OCI-LY7 (cell line): ENCODE results near the gene PLGLB2. TPM values are rescaled to one million over a fixed set of nuclear protein-coding genes. Genes with fewer than 3 reads are reported as not detected.
"Not testable (repeated sequence)": the region's sequence is repeated elsewhere in the genome, so short reads cannot be mapped to it uniquely, and the experiment has no call there.

ENCODE experiments used
- BruUV-seq: library from RNA; stranded (reverse); fragments of 400-500 nt; replicated peaks from 2 replicates; lab custom pipeline; 2021; lab: Mats Ljungman, UMichigan
- CTCF ChIA-PET: fragments of 300-600 bp; sonication (Branson Sonifier 250); formaldehyde crosslinking; loops from one replicate; lab custom pipeline; 2022; ENCODE audit warnings: antibody characterized with exemption; ENCODE audit not compliant: unreplicated experiment; lab: Charles Lee
- POLR2A ChIA-PET: fragments of 300-600 bp; sonication (Branson Sonifier 250); formaldehyde crosslinking; loops from one replicate; lab custom pipeline; 2022; ENCODE audit warnings: antibody characterized with exemption; lab: Charles Lee
- DNase-seq: peaks from one replicate; pipeline ENCODE4 v3.0.0-alpha.2; 2015; ENCODE audit warnings: low spot score
- H2AFZ ChIP-seq: fragments of 200-600 bp; sonication (generic), shearing (Covaris generic); 2 replicates; pipeline ENCODE4 v1.6.1; 2014; ENCODE audit warnings: mild to moderate bottlenecking, antibody characterized with exemption, low read length, moderate library complexity
- H3K27ac ChIP-seq: fragments of 200-600 bp; sonication (generic); 2 replicates; pipeline ENCODE4 v1.5.1; 2014; ENCODE audit warnings: mixed run types, low read depth, mild to moderate bottlenecking, moderate library complexity, low read length, inconsistent platforms; ENCODE audit not compliant: poor library complexity, severe bottlenecking
- H3K36me3 ChIP-seq: fragments of 200-600 bp; sonication (generic); 2 replicates; pipeline ENCODE4 v1.6.1; 2014; ENCODE audit warnings: mild to moderate bottlenecking, antibody characterized with exemption, low read length, moderate library complexity, mixed read lengths; ENCODE audit not compliant: insufficient read depth
- H3K4me1 ChIP-seq: fragments of 200-600 bp; sonication (generic); 2 replicates; pipeline ENCODE4 v1.5.1; 2014; ENCODE audit warnings: mild to moderate bottlenecking, low read length; ENCODE audit not compliant: insufficient read depth, poor library complexity, severe bottlenecking
- H3K4me2 ChIP-seq: fragments of 200-600 bp; sonication (generic); 2 replicates; pipeline ENCODE4 v1.6.1; 2014; ENCODE audit warnings: mild to moderate bottlenecking, low read length
- H3K4me3 ChIP-seq: fragments of 200-600 bp; sonication (generic); 2 replicates; pipeline ENCODE4 v1.5.1; 2014; ENCODE audit warnings: mild to moderate bottlenecking, low read depth, low read length; ENCODE audit not compliant: poor library complexity, severe bottlenecking
- H3K79me2 ChIP-seq: fragments of 200-600 bp; sonication (generic); 2 replicates; pipeline ENCODE4 v1.6.1; 2016; ENCODE audit warnings: low read depth, mild to moderate bottlenecking, low read length, moderate library complexity, mixed read lengths; ENCODE audit not compliant: insufficient read depth
- H3K9me2 ChIP-seq: fragments of 200-600 bp; sonication (generic); 2 replicates; pipeline ENCODE4 v1.6.1; 2016; ENCODE audit warnings: mild to moderate bottlenecking, low read length, mixed read lengths; ENCODE audit not compliant: insufficient read depth
- H3K9me3 ChIP-seq: fragments of 200-600 bp; sonication (generic); 2 replicates; pipeline ENCODE4 v1.6.1; 2014; ENCODE audit warnings: mild to moderate bottlenecking, mixed run types, low read length, mixed read lengths
- H4K20me1 ChIP-seq: fragments of 200-600 bp; sonication (generic); 2 replicates; pipeline ENCODE4 v1.6.1; 2014; ENCODE audit warnings: mild to moderate bottlenecking, antibody characterized with exemption, low read length, moderate library complexity, mixed read lengths; ENCODE audit not compliant: insufficient read depth
- intact Hi-C: fragments of 100-400 bp; cut with micrococcal nuclease; formaldehyde crosslinking; loops from one replicate; pipeline ENCODE4 v1.10.0; 2022; ENCODE audit not compliant: unreplicated experiment
- total RNA-seq, 2 experiments: library from RNA; depleted of rRNA in 1 of 2; stranded (reverse); fragments of >200 nt in 1 of 2; shearing (Covaris generic) in 1 of 2; gene quantifications; 2 replicates each; pipeline ENCODE4 v1.2.3, GENCODE V29; 2014 to 2022

Gene PLGLB2
- total RNA-seq, 2 experiments from 2014 or later: 1.0 to 1.9 TPM

GRCh38 chr2:87743638-87744037 lies 4.2 kb upstream of the PLGLB2 start:
- POLR2A ChIA-PET, H3K4me2 ChIP-seq, H3K9me3 ChIP-seq, H3K27ac ChIP-seq, H3K4me1 ChIP-seq, H3K79me2 ChIP-seq, H3K36me3 ChIP-seq, H3K4me3 ChIP-seq, BruUV-seq, CTCF ChIA-PET, H3K9me2 ChIP-seq, H4K20me1 ChIP-seq, DNase-seq, H2AFZ ChIP-seq, intact Hi-C loops: not testable (repeated sequence)

GRCh38 chr2:87745353-87745951 lies 2.4 kb upstream of the PLGLB2 start:
- H3K4me3 ChIP-seq: not testable (repeated sequence)

GRCh38 chr2:87748524-87748923 lies 637 bp downstream of the PLGLB2 start:
- H3K9me2 ChIP-seq, H3K9me3 ChIP-seq, POLR2A ChIA-PET, H3K4me3 ChIP-seq, H3K4me1 ChIP-seq, intact Hi-C loops, H4K20me1 ChIP-seq, H2AFZ ChIP-seq, H3K27ac ChIP-seq, DNase-seq, CTCF ChIA-PET, H3K79me2 ChIP-seq, H3K4me2 ChIP-seq, H3K36me3 ChIP-seq, BruUV-seq: not testable (repeated sequence)

More at GRCh38 chr2:87745353-87745951, 2.4 kb upstream of the PLGLB2 start:
- BruUV-seq, POLR2A ChIA-PET, H3K79me2 ChIP-seq, H3K27ac ChIP-seq, H3K36me3 ChIP-seq, H4K20me1 ChIP-seq, DNase-seq, CTCF ChIA-PET, intact Hi-C loops, H3K9me3 ChIP-seq, H3K4me2 ChIP-seq, H3K4me1 ChIP-seq, H3K9me2 ChIP-seq, H2AFZ ChIP-seq: not testable (repeated sequence)

GRCh38 chr2:87750560-87750959 lies 2.7 kb downstream of the PLGLB2 start:
- intact Hi-C loops, POLR2A ChIA-PET: not testable (repeated sequence)

GRCh38 chr2:87754759-87755158 lies 6.9 kb downstream of the PLGLB2 start:
- DNase-seq, CTCF ChIA-PET, POLR2A ChIA-PET, BruUV-seq, H3K27ac ChIP-seq, H4K20me1 ChIP-seq, H3K9me3 ChIP-seq, intact Hi-C loops, H3K36me3 ChIP-seq, H2AFZ ChIP-seq, H3K4me1 ChIP-seq, H3K79me2 ChIP-seq, H3K4me2 ChIP-seq, H3K9me2 ChIP-seq, H3K4me3 ChIP-seq: not testable (repeated sequence)

More at GRCh38 chr2:87750560-87750959, 2.7 kb downstream of the PLGLB2 start:
- H3K27ac ChIP-seq, BruUV-seq, H3K9me3 ChIP-seq, CTCF ChIA-PET, H3K4me3 ChIP-seq, DNase-seq, H3K9me2 ChIP-seq, H2AFZ ChIP-seq, H3K4me1 ChIP-seq, H3K4me2 ChIP-seq, H3K36me3 ChIP-seq, H4K20me1 ChIP-seq, H3K79me2 ChIP-seq: not testable (repeated sequence)

Other genes with a start within 250 kb of the PLGLB2 start
- gene RGPD2, start 77.7 kb downstream of the PLGLB2 start, total RNA-seq (2014; rRNA removed; shearing (Covaris generic)): not detected in 2 replicates
- 0.49 TPM in 1 of 2 replicates, not detected in the other for gene RGPD2, start 77.7 kb downstream of the PLGLB2 start, total RNA-seq (2022)